Mucosa of rectum (tissue), 2 donors: ENCODE results near the gene GOLGA6C.
"Not testable (repeated sequence)": the region's sequence is repeated elsewhere in the genome, so short reads cannot be mapped to it uniquely, and the experiment has no call there.

Experiments
- H3K27ac ChIP-seq, 2 donors: one replicate each; pipeline ENCODE4 v1.7.0; 2013; ENCODE audit warnings: inconsistent platforms in 2 of 2, low read depth in 2 of 2, low read length in 2 of 2
- H3K27me3 ChIP-seq, 2 donors: one replicate each; pipeline ENCODE4 v1.7.0; 2013; ENCODE audit warnings: low read length in 2 of 2; ENCODE audit not compliant: control insufficient read depth in 2 of 2, insufficient read depth in 2 of 2
- H3K36me3 ChIP-seq, 2 donors: one replicate each; pipeline ENCODE4 v1.7.0; 2013; ENCODE audit warnings: low read length in 2 of 2; ENCODE audit not compliant: control insufficient read depth in 2 of 2, insufficient read depth in 2 of 2
- H3K4me1 ChIP-seq, 2 donors: one replicate each; pipeline ENCODE4 v1.7.0; 2013; ENCODE audit warnings: low read length in 2 of 2, mild to moderate bottlenecking in 1 of 2; ENCODE audit not compliant: control insufficient read depth in 2 of 2, insufficient read depth in 2 of 2
- H3K4me3 ChIP-seq, 2 donors: one replicate each; pipeline ENCODE4 v1.7.0; 2013; ENCODE audit warnings: low read length in 2 of 2
- H3K9ac ChIP-seq, 2 donors: one replicate each; pipeline ENCODE4 v1.7.0; 2013; ENCODE audit warnings: low read length in 2 of 2, low read depth in 1 of 2, mild to moderate bottlenecking in 1 of 2
- H3K9me3 ChIP-seq, 2 donors: one replicate each; pipeline ENCODE4 v1.7.0; 2013; ENCODE audit warnings: low read length in 2 of 2; ENCODE audit not compliant: control insufficient read depth in 2 of 2
- donor health status: healthy.
- donor health status: Normal muscosa, but diverticular disease.

GOLGA6C gene

GRCh38 chr15:75227112-75227511 lies 31.0 kb upstream of the GOLGA6C start:
- not testable (repeated sequence) for H3K27me3 ChIP-seq, H3K9me3 ChIP-seq, H3K27ac ChIP-seq, H3K9ac ChIP-seq, H3K36me3 ChIP-seq, H3K4me1 ChIP-seq, H3K4me3 ChIP-seq

- no peaks in the 10 kb centered on the region for H3K36me3 ChIP-seq
- no peaks in the 10 kb centered on the region for H3K27me3 ChIP-seq
- H3K9ac ChIP-seq = no peak overlapping the region
- H3K27ac ChIP-seq = no peak overlapping the region
- H3K4me3 ChIP-seq = no peak overlapping the region
- H3K9me3 ChIP-seq = no peaks in the 10 kb centered on the region
- peaks cover 0 to 2% of the 10 kb centered on the region in 2 donors for H3K4me1 ChIP-seq
These were observed 30.4 kb upstream of the GOLGA6C start for GRCh38 chr15:75227663-75228280.

- Histone ChIP-seq H3K27me3 (no peaks in the 10 kb centered on the region), H3K9me3 (no peaks in the 10 kb centered on the region), H3K4me1 (peaks cover 0 to 2% of the 10 kb centered on the region in 2 donors), H3K27ac (no peak overlapping the region), H3K9ac (no peak overlapping the region), H3K4me3 (no peak overlapping the region), H3K36me3 (no peaks in the 10 kb centered on the region)
These were observed 29.3 kb upstream of the GOLGA6C start for GRCh38 chr15:75228787-75229186.

GRCh38 chr15:75229191-75230015 lies 28.7 kb upstream of the GOLGA6C start:
- Histone ChIP-seq H3K4me1 (peaks cover 0 to 2% of the 10 kb centered on the region in 2 donors), H3K27me3 (no peaks in the 10 kb centered on the region), H3K27ac (no peak overlapping the region), H3K9me3 (no peaks in the 10 kb centered on the region), H3K4me3 (no peak overlapping the region), H3K9ac (no peak overlapping the region), H3K36me3 (no peaks in the 10 kb centered on the region)

- Histone ChIP-seq H3K27me3 (no peaks in the 10 kb centered on the region), H3K4me3 (no peak overlapping the region), H3K36me3 (no peaks in the 10 kb centered on the region), H3K9me3 (no peaks in the 10 kb centered on the region), H3K27ac (no peak overlapping the region), H3K9ac (no peak overlapping the region), H3K4me1 (peaks cover 0 to 2% of the 10 kb centered on the region in 2 donors)
These were observed 28.2 kb upstream of the GOLGA6C start for GRCh38 chr15:75230016-75230343.

- H3K27ac ChIP-seq = no peak overlapping the region
- no peak overlapping the region for H3K4me3 ChIP-seq
- no peaks in the 10 kb centered on the region for H3K4me1 ChIP-seq
- no peaks in the 10 kb centered on the region for H3K36me3 ChIP-seq
- no peaks in the 10 kb centered on the region for H3K9me3 ChIP-seq
- H3K27me3 ChIP-seq = no peaks in the 10 kb centered on the region
- H3K9ac ChIP-seq = no peak overlapping the region
These were observed 27.4 kb upstream of the GOLGA6C start for GRCh38 chr15:75230551-75231371.

GRCh38 chr15:75231836-75232235 lies 26.3 kb upstream of the GOLGA6C start:
- Histone ChIP-seq H3K4me1 (no peaks in the 10 kb centered on the region), H3K9ac (no peak overlapping the region), H3K27ac (no peak overlapping the region), H3K9me3 (no peaks in the 10 kb centered on the region), H3K4me3 (no peak overlapping the region), H3K27me3 (no peaks in the 10 kb centered on the region), H3K36me3 (no peaks in the 10 kb centered on the region)

- H3K9ac ChIP-seq = no peak overlapping the region
- no peaks in the 10 kb centered on the region for H3K4me1 ChIP-seq
- no peaks in the 10 kb centered on the region for H3K36me3 ChIP-seq
- no peak overlapping the region for H3K4me3 ChIP-seq
- no peaks in the 10 kb centered on the region for H3K9me3 ChIP-seq
- H3K27me3 ChIP-seq = no peaks in the 10 kb centered on the region
- no peak overlapping the region for H3K27ac ChIP-seq
These were observed 25.8 kb upstream of the GOLGA6C start for GRCh38 chr15:75232252-75232813.

- Histone ChIP-seq H3K4me3 (no peak overlapping the region), H3K9me3 (no peaks in the 10 kb centered on the region), H3K4me1 (no peaks in the 10 kb centered on the region), H3K9ac (no peak overlapping the region), H3K27ac (no peak overlapping the region), H3K27me3 (peaks cover 0 to under 1% of the 10 kb centered on the region in 2 donors), H3K36me3 (no peaks in the 10 kb centered on the region)
These were observed 25.2 kb upstream of the GOLGA6C start for GRCh38 chr15:75232826-75233503.
